ENCODE results near the gene CKMT2. TPM values are rescaled to one million over a fixed set of nuclear protein-coding genes. Genes with fewer than 3 reads are reported as not detected.

CKMT2 gene
- total and polyA plus RNA-seq, 2 donors (not counting 3 experiments of a cell fraction or from before 2014, with no cell fraction given): not detected

GRCh38 chr5:81303563-81303962 is 70.4 kb downstream of the CKMT2 start:
- Histone ChIP-seq H3K4me2 (ENCODE audit: insufficient read depth, low read length) (no peak overlapping the region), H3K4me3 (replicated peaks in 1 of 3; ENCODE audit: insufficient read depth in 1 of 3, low read depth in 1 of 3, low read length in 3 of 3) (no peak overlapping the region), H3K27me3 (ENCODE audit: control insufficient read depth in 2 of 2, insufficient read depth in 2 of 2, low read length in 2 of 2) (no peaks in the 10 kb centered on the region), H3K36me3 (ENCODE audit: control insufficient read depth in 2 of 2, extremely low read depth in 1 of 2, insufficient read depth in 2 of 2, low read length in 2 of 2) (peaks cover 0 to 2% of the 10 kb centered on the region in 2 experiments), H2AFZ (ENCODE audit: low read depth, low read length) (no peak overlapping the region), H3K9ac (replicated peaks; ENCODE audit: extremely low read depth, insufficient read depth, low read length) (no peak overlapping the region), H3K9me3 (replicated peaks; ENCODE audit: control insufficient read depth, insufficient read depth, low read length) (no peaks in the 10 kb centered on the region), H3K4me1 (ENCODE audit: control insufficient read depth, extremely low read depth, insufficient read depth, low read length) (peaks cover 16% of the 10 kb centered on the region), H3K79me2 (ENCODE audit: control insufficient read depth, insufficient read depth, low read length) (peaks cover 9% of the 10 kb centered on the region), H3K27ac (ENCODE audit: insufficient read depth, low read depth, low read length) (no peak overlapping the region), H4K20me1 (replicated peaks; ENCODE audit: control insufficient read depth, extremely low read depth, insufficient read depth, low read length) (no peaks in the 10 kb centered on the region), H3K9me1 (replicated peaks; ENCODE audit: control insufficient read depth, extremely low read depth, insufficient read depth, low read length) (no peaks in the 10 kb centered on the region)
- dilution Hi-C loops (cut with MboI; ENCODE audit: extremely low pct_ligation_motif_present, low sequenced_read_pairs): no loop called here
- ChIA-PET POLR2A (no interaction called here), CTCF (interaction anchor here (2.0 kb wide), 1 partner anchor 122 kb away, joined by 4 read pairs; no protein-coding TSS in a partner anchor)
- DNase-seq (ENCODE audit: low read depth, low spot score) (no peak), FAIRE-seq (no peak)
- BruUV-seq (replicated peaks): no TSS peak
- intact Hi-C loops (cut with micrococcal nuclease): loop anchor here (5.0 to 10.0 kb wide), 5 partner anchors 211 to 974 kb away; partner anchors contain the start of genes RASGRF2 and RPS23
- TF ChIP-seq MAX (IDR thresholded peaks at IDR 0.05; ENCODE audit: insufficient read depth, insufficient read length) (no peak), POLR2A (IDR thresholded peaks at IDR 0.05; ENCODE audit: low read depth, low read length) (no peak), CTCF (IDR thresholded peaks at IDR 0.05; ENCODE audit: extremely low read depth in 1 of 2, insufficient read depth in 1 of 2, low read depth in 1 of 2, low read length in 2 of 2) (no peak), JUN (IDR thresholded peaks at IDR 0.05; ENCODE audit: borderline replicate concordance, insufficient read depth, insufficient read length, low read depth) (no peak), POLR2AphosphoS5 (IDR thresholded peaks at IDR 0.05; ENCODE audit: insufficient read depth, low read depth, low read length) (no peak), MYC (IDR thresholded peaks at IDR 0.05; ENCODE audit: low read depth, low read length) (no peak), EZH2 (IDR thresholded peaks at IDR 0.05; ENCODE audit: borderline replicate concordance, low read depth, low read length, severe bottlenecking) (no peak), FOS (IDR thresholded peaks at IDR 0.05; ENCODE audit: borderline replicate concordance, insufficient read depth, low read length) (no peak), GATA2 (IDR thresholded peaks at IDR 0.05; ENCODE audit: insufficient read depth, insufficient read length, low read depth, low read length) (no peak)
